Hindlimb muscle (tissue), 1 donor: ENCODE data around the gene PAK4. TPM values are rescaled to one million over a fixed set of nuclear protein-coding genes. Genes with fewer than 3 reads are reported as not detected.
"Not testable (repeated sequence)": the region's sequence is repeated elsewhere in the genome, so short reads cannot be mapped to it uniquely, and the experiment has no call there.

Source experiments
- DNase-seq: peaks from one replicate; pipeline ENCODE4 v3.0.0-alpha.2; 2013
- polyA plus RNA-seq: library from polyadenylated mRNA; unstranded; fragments of 120-200 nt; gene quantifications from one replicate; pipeline ENCODE4 v1.2.1, GENCODE V29; 2013; ENCODE audit not compliant: insufficient read length

Gene PAK4
- polyA plus RNA-seq, 1 donor = 23.0 TPM

GRCh38 chr19:39208175-39208795 lies 82.7 kb downstream of the PAK4 start:
- no peak for DNase-seq

DNA sequence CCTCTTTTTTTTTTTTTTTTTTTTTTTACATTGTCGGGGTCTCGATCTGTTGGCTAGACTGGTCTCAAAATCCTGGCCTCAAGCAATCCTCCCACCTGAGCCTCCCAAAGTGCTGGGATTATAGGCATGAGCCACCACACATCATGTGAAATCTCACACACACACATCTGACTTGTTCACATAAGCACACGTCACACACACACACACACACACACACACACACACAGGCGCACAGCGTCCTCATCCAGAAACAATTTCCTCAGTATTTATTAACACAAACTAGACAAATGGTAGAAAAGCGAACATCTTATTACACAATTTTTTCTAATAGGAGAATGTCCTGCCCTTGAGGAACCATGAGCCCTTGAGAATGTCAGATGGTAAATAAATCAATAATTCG lies 83.6 kb downstream of the PAK4 start:
- no peak for DNase-seq

DNA sequence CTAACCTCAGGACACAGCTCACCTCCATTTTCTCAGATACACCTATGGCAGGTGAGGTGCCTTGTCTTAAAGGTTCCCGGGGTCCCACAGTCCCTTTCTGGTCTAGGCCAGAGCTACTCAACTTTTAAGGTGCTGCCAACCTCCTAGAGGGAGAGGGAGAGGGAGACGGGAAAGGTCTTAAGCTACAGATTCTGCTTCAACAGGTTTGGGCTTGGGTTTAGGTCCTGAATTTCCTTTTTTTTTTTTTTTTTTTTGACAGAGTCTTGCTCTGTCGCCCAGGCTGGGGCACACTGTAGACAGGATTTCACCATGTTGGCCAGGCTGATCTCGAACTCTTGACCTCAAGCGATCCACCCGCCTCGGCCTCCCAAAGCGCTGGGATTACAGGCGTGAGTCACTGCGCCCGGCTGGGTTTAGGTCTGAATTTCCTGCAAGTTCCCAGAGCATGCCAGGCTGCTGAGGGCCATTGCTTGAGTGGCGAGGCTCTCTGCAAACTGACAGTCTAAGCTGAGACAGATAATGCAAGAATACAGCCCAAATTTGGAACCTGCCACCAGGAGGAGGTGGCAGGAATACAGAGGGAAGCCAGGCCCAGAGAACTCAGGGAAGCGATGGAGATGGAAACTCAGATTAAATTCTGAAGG lies 86.3 kb downstream of the PAK4 start:
- DNase-seq = no peak

GRCh38 chr19:39212375-39212742 lies 86.8 kb downstream of the PAK4 start:
- DNase-seq = no peak

- not testable (repeated sequence) for DNase-seq
Observed at GRCh38 chr19:39215323-39215722, 89.7 kb downstream of the PAK4 start.

GRCh38 chr19:39217094-39217493 lies 91.5 kb downstream of the PAK4 start:
- DNase-seq = no peak

DNA sequence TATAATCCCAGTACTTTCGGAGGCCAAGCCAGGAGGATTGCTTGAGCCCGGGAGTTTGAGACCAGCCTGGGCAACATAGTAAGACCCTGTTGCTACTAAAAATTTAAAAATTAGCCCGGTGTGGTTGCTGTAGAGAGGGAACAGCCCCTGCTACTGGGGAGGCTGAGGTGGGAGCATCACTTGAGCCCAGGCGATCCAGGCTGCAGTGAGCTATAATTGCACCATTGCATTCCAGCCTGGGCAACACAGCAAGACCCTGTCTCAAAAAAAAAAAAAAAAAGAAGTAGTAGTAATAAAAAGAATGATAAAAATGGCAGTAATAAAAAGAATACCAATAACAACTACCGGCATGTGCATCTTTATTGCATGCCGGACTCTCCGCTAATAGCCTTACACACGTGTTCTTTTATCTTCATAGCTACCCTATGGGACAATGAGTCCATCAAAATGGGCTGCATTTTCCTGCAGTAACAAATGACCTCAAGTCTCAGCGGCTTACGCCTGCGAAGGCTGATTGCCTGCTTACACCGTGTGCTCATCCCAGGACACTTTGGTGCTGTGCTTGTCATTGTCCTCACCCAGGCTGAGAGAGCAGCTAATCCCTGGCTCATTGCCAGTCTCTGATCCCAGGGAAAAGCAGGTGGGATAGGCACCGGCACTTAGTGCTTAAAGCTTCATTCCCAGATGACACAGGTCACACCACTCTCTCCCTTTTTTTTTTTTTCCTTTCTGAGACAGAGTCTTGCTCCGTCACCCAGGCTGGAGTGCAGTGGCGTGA lies 92.8 kb downstream of the PAK4 start:
- DNase-seq = no peak

DNA sequence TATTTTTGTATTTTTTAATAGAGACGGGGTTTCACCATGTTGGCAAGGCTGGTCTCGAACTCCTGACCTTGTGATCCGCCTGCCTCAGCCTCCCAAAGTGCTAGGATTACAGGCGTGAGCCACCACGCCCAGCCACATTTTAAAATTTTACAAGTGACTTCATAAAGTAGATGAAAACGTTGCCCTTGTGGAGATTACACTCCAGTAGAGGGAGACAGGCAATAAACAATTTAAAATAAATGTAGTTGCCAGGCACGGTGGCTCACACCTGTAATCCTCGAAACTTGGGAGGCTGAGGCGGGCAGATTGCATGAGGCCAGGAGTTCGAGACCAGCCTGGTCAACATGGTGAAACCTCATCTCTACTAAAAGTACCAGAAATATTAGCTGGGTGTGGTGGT lies 93.5 kb downstream of the PAK4 start:
- not testable (repeated sequence) for DNase-seq

- peak; percentile 15 for DNase-seq
Observed at GRCh38 chr19:39223703-39224279, 98.2 kb downstream of the PAK4 start.

DNA sequence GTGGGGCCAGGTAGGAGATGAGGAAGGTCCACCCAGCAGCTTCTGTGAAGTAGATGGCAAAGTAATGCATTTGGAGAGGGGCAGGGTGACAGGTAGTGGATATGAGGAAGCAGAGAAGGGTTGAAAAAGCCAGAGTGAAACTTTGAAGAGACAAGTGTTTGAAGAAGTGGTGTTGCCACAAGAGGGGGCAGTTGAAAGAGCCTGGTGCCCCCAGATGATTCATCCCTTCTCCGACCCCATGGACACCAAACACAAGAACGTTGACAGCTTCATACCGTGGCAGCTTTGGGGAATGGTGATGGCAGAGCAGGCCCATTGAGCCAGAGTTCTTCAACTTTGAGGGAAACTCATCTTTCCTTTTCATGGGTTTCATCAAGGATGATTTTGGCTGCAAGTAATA lies 99.3 kb downstream of the PAK4 start:
- no peak for DNase-seq

Other genes starting within 250 kb of the PAK4 start
- gene RINL, start 247.5 kb upstream of the PAK4 start, polyA plus RNA-seq = 9.1 TPM
- gene SIRT2, start 226.2 kb upstream of the PAK4 start, polyA plus RNA-seq = 98.5 TPM
- 11.5 TPM for gene NFKBIB, start 225.8 kb upstream of the PAK4 start, polyA plus RNA-seq
- gene CCER2, start 213.6 kb upstream of the PAK4 start, polyA plus RNA-seq = 4.2 TPM
- gene SARS2, start 195.0 kb upstream of the PAK4 start, polyA plus RNA-seq = 31.1 TPM
- 20.2 TPM for gene MRPS12, start 194.8 kb upstream of the PAK4 start, polyA plus RNA-seq
- gene FBXO17, start 150.0 kb upstream of the PAK4 start, polyA plus RNA-seq = 32.3 TPM
- gene FBXO27, start 93.2 kb upstream of the PAK4 start, polyA plus RNA-seq = 4.1 TPM
- 0.14 TPM for gene ACP7, start 41.4 kb upstream of the PAK4 start, polyA plus RNA-seq
- 0.26 TPM for gene NCCRP1, start 71.2 kb downstream of the PAK4 start, polyA plus RNA-seq
- not detected for gene SYCN, start 78.5 kb downstream of the PAK4 start, polyA plus RNA-seq
- not detected for gene IFNL3, start 119.2 kb downstream of the PAK4 start, polyA plus RNA-seq
- not detected for gene IFNL4, start 123.1 kb downstream of the PAK4 start, polyA plus RNA-seq
- not detected for gene IFNL2, start 142.6 kb downstream of the PAK4 start, polyA plus RNA-seq
- gene IFNL1, start 170.6 kb downstream of the PAK4 start, polyA plus RNA-seq = not detected
- gene LRFN1, start 195.1 kb downstream of the PAK4 start, polyA plus RNA-seq = 0.99 TPM
- 16.6 TPM for gene GMFG, start 210.3 kb downstream of the PAK4 start, polyA plus RNA-seq
- 92.8 TPM for gene SAMD4B, start 216.6 kb downstream of the PAK4 start, polyA plus RNA-seq